ENCODE data around the gene TMC7. TPM values are rescaled to one million over a fixed set of nuclear protein-coding genes. Genes with fewer than 3 reads are reported as not detected.
"Not testable (repeated sequence)": the region's sequence is repeated elsewhere in the genome, so short reads cannot be mapped to it uniquely, and the experiment has no call there.

TMC7 gene
- total RNA-seq, 4 donors from 2014 or later: 0.31 to 0.72 (median 0.64) TPM; not detected in 1

GRCh38 chr16:18995406-18995805 is 11.7 kb downstream of the TMC7 start:
- ATAC-seq; H3K36me3 ChIP-seq; H3K4me1 ChIP-seq; intact Hi-C loops (cut with DNase I; ENCODE audit: low total_unique reads); H3K4me3 ChIP-seq; H3K9me3 ChIP-seq; DNase-seq; in situ Hi-C loops (cut with MboI; ENCODE audit: low sequenced_read_pairs in 4 of 4); H3K27ac ChIP-seq; H3K27me3 ChIP-seq: not testable (repeated sequence)

GRCh38 chr16:18996536-18996935 is 12.8 kb downstream of the TMC7 start:
- intact Hi-C loops (cut with DNase I; ENCODE audit: low total_unique reads); in situ Hi-C loops (cut with MboI; ENCODE audit: low sequenced_read_pairs in 4 of 4); ATAC-seq: not testable (repeated sequence)

GRCh38 chr16:18997001-18997400 is 13.3 kb downstream of the TMC7 start:
- in situ Hi-C loops (cut with MboI; ENCODE audit: low sequenced_read_pairs in 4 of 4); H3K27me3 ChIP-seq; ATAC-seq; H3K36me3 ChIP-seq; H3K4me1 ChIP-seq; DNase-seq; H3K9me3 ChIP-seq; H3K4me3 ChIP-seq; intact Hi-C loops (cut with DNase I; ENCODE audit: low total_unique reads); H3K27ac ChIP-seq: not testable (repeated sequence)

More at GRCh38 chr16:18996536-18996935, 12.8 kb downstream of the TMC7 start:
- not testable (repeated sequence) for H3K4me1 ChIP-seq, H3K9me3 ChIP-seq, H3K27ac ChIP-seq, H3K4me3 ChIP-seq, DNase-seq, H3K36me3 ChIP-seq, H3K27me3 ChIP-seq

- no peak for DNase-seq
- no peak overlapping the region for H3K27ac ChIP-seq
- no peak for ATAC-seq
- H3K36me3 ChIP-seq: no peaks in the 10 kb centered on the region
- H3K4me3 ChIP-seq: no peak overlapping the region
- no peaks in the 10 kb centered on the region for H3K4me1 ChIP-seq
- no peaks in the 10 kb centered on the region for H3K27me3 ChIP-seq
- in situ Hi-C loops (cut with MboI; ENCODE audit: low sequenced_read_pairs in 4 of 4) (no loop called here), intact Hi-C loops (cut with DNase I; ENCODE audit: low total_unique reads) (no loop called here)
- no peaks in the 10 kb centered on the region for H3K9me3 ChIP-seq
- no peak for TF ChIP-seq CTCF (IDR thresholded peaks at IDR 0.05 in 4 of 5, conservative IDR thresholded peaks at IDR 0.05 in 1 of 5)
- no peak for TF ChIP-seq POLR2A (IDR thresholded peaks at IDR 0.05)
These were observed 15.3 kb downstream of the TMC7 start for GRCh38 chr16:18999045-18999393.

- Histone ChIP-seq H3K4me1 (peaks cover 0 to 6% of the 10 kb centered on the region in 2 donors), H3K27me3 (no peaks in the 10 kb centered on the region), H3K36me3 (no peaks in the 10 kb centered on the region), H3K27ac (no peak overlapping the region), H3K4me3 (no peak overlapping the region), H3K9me3 (no peaks in the 10 kb centered on the region)
- TF ChIP-seq CTCF (IDR thresholded peaks at IDR 0.05 in 4 of 5, conservative IDR thresholded peaks at IDR 0.05 in 1 of 5): no peak
- TF ChIP-seq POLR2A (IDR thresholded peaks at IDR 0.05): no peak
- in situ Hi-C loops (cut with MboI; ENCODE audit: low sequenced_read_pairs in 4 of 4) (no loop called here), intact Hi-C loops (cut with DNase I; ENCODE audit: low total_unique reads) (no loop called here)
- no peak for DNase-seq
- no peak for ATAC-seq
These were observed 18.1 kb downstream of the TMC7 start for GRCh38 chr16:19001788-19002187.

- no peak for ATAC-seq
- no peak for DNase-seq
These were observed 20.2 kb downstream of the TMC7 start for GRCh38 chr16:19003935-19004334.

More at GRCh38 chr16:19003935-19004334, 20.2 kb downstream of the TMC7 start:
- Histone ChIP-seq H3K4me3 (no peak overlapping the region), H3K27ac (no peak overlapping the region), H3K27me3 (no peaks in the 10 kb centered on the region), H3K9me3 (no peaks in the 10 kb centered on the region), H3K36me3 (no peaks in the 10 kb centered on the region), H3K4me1 (peaks cover 0 to 6% of the 10 kb centered on the region in 2 donors)
- intact Hi-C loops (cut with DNase I; ENCODE audit: low total_unique reads): no loop called here
- TF ChIP-seq CTCF (IDR thresholded peaks at IDR 0.05 in 4 of 5, conservative IDR thresholded peaks at IDR 0.05 in 1 of 5) (no peak), POLR2A (IDR thresholded peaks at IDR 0.05) (no peak)
- in situ Hi-C loops (cut with MboI; ENCODE audit: low sequenced_read_pairs in 4 of 4): no loop called here
